Cardiac muscle cell (in vitro differentiated cells and primary cell): ENCODE data around the gene NPPA. TPM values are rescaled to one million over a fixed set of nuclear protein-coding genes. Genes with fewer than 3 reads are reported as not detected.

Source experiments
- DNase-seq, 2 donors: peaks; one replicate each; pipeline versions ENCODE4 v3.0.0 to v3.0.0-alpha.2; 2010 to 2017; ENCODE audit warnings: low read depth in 1 of 2, low spot score in 1 of 2
- H3K27ac ChIP-seq: fragments of 200-600 bp; sonication (generic); 2 replicates; pipeline ENCODE4 v1.5.1; 2016
- H3K27me3 ChIP-seq: fragments of 200-600 bp; sonication (generic); 2 replicates; pipeline ENCODE4 v1.6.0; 2016; ENCODE audit warnings: control low read depth
- H3K36me3 ChIP-seq: fragments of 200-600 bp; sonication (generic); 2 replicates; pipeline ENCODE4 v1.5.1; 2016; ENCODE audit warnings: control low read depth
- H3K4me1 ChIP-seq: fragments of 200-600 bp; sonication (generic); 2 replicates; pipeline ENCODE4 v1.8.1; 2017; ENCODE audit warnings: low read depth, mild to moderate bottlenecking, mixed run types
- H3K4me3 ChIP-seq: fragments of 200-600 bp; sonication (generic); 2 replicates; pipeline ENCODE4 v1.5.1; 2016; ENCODE audit warnings: mild to moderate bottlenecking
- H3K9me3 ChIP-seq: fragments of 200-600 bp; sonication (generic); 2 replicates; pipeline ENCODE4 v1.5.1; 2017; ENCODE audit warnings: low read depth, mild to moderate bottlenecking, control low read depth
- polyA plus RNA-seq: library from polyadenylated mRNA; unstranded; fragments of >200 nt; fragmentation: Nextera tagmentation; extraction: Ambion mirVana; gene quantifications from 2 replicates; pipeline ENCODE4 v1.2.1, GENCODE V29; 2016
- total RNA-seq: library from RNA; depleted of rRNA; stranded (reverse); fragments of >200 nt; gene quantifications from 2 replicates; pipeline ENCODE4 v1.2.3, GENCODE V29; 2016
- TF ChIP-seq, protein P1 (sequence below): IDR thresholded peaks from 2 replicates; pipeline ENCODE4 v1.5.1; 2012; ENCODE audit warnings: low read depth, mild to moderate bottlenecking, low read length

NPPA gene
- total and polyA plus RNA-seq, 2 experiments from 2014 or later: 57.5 to 601 TPM

DNA sequence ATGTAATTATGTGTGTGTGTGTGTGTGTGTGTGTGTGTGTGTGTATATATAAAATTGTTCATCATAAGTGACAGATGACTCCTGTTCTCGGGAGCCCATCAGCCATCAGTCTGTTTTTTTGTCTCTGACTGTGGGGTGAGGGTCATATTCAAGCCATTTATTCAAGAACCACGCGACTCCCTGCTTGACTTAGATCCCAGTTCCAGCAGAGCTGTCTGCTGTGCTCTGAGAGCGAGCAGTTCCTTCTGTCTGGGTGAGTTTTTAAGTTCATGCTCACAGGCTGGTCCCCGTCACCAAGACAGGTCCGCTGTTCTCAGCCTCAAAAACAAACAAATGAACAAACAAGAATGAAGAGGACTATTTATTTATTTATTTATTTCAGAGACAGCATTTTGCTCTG lies 29.5 kb upstream of the NPPA start:
- TF ChIP-seq, protein P1, sequence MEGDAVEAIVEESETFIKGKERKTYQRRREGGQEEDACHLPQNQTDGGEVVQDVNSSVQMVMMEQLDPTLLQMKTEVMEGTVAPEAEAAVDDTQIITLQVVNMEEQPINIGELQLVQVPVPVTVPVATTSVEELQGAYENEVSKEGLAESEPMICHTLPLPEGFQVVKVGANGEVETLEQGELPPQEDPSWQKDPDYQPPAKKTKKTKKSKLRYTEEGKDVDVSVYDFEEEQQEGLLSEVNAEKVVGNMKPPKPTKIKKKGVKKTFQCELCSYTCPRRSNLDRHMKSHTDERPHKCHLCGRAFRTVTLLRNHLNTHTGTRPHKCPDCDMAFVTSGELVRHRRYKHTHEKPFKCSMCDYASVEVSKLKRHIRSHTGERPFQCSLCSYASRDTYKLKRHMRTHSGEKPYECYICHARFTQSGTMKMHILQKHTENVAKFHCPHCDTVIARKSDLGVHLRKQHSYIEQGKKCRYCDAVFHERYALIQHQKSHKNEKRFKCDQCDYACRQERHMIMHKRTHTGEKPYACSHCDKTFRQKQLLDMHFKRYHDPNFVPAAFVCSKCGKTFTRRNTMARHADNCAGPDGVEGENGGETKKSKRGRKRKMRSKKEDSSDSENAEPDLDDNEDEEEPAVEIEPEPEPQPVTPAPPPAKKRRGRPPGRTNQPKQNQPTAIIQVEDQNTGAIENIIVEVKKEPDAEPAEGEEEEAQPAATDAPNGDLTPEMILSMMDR: no peak
- Histone ChIP-seq H3K4me1 (peaks cover 42% of the 10 kb centered on the region), H3K4me3 (no peak overlapping the region), H3K9me3 (no peaks in the 10 kb centered on the region), H3K27me3 (no peaks in the 10 kb centered on the region), H3K36me3 (no peaks in the 10 kb centered on the region), H3K27ac (no peak overlapping the region)
- no peak for DNase-seq

DNA sequence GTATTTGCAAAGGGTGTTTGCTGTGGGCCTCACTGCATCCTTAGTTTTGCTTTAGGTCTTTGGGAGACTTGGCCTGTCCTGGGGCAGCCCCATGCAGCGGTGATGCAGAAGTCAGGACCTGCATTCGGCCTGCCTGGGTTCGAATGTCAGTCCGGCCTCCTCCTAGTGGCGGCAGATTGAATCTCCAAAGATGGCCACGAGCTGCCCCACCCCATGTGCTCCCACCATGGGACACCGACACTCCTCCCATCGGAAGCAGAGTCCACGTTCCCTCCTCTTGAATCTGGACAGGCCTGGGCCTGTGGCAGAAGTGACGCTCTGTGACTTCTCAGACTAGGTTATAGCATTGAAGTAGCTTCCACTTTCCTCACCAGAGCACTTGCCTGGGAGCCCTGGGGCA lies 27.5 kb upstream of the NPPA start:
- Histone ChIP-seq H3K4me3 (no peak overlapping the region), H3K9me3 (no peaks in the 10 kb centered on the region), H3K27me3 (no peaks in the 10 kb centered on the region), H3K36me3 (no peaks in the 10 kb centered on the region), H3K4me1 (peaks cover 22% of the 10 kb centered on the region), H3K27ac (no peak overlapping the region)
- DNase-seq: no peak
- TF ChIP-seq, protein P1: no peak

DNA sequence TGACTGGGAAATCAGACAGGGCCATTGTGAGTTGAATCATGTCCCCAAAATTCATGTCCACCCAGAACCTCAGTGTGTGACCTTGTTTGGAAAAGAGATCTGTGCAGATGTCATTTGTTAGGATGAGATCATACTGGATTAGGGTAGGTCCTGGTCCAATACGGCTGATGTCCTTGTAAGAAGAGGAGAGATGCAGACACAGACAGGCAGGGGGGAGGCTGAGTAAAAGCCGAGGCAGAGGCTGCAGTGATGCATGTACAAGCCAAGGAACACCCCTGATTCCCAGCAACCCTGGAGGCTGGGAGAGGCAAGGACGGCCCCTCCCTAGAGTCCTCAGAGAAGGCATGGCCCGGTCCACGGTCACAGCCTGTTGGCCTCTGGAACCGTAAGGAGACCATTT lies 27.0 kb upstream of the NPPA start:
- no peak overlapping the region for H3K27ac ChIP-seq

DNA sequence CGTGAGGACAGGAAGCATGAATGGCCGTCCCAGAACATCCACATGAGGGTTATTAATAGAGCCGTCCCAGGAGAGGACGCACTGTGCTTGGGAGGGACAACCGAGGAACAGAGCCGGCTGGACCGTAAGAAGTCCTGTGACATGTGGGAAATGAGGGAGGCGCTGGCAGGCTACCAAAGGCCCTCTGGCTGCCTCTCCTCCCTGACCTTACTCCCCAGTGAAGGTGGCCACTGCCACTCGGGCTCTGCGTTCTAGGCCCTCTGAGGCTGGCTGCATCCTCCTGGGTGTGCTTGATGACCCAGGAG lies 26.6 kb upstream of the NPPA start:
- H3K4me1 ChIP-seq: peaks cover 13% of the 10 kb centered on the region
- no peaks in the 10 kb centered on the region for H3K36me3 ChIP-seq
- H3K27ac ChIP-seq: no peak overlapping the region
- H3K9me3 ChIP-seq: no peaks in the 10 kb centered on the region
- H3K4me3 ChIP-seq: no peak overlapping the region
- no peak for DNase-seq
- no peaks in the 10 kb centered on the region for H3K27me3 ChIP-seq
- TF ChIP-seq, protein P1: no peak

More for the DNA sequence above, 27.0 kb upstream of the NPPA start:
- TF ChIP-seq, protein P1: no peak
- Histone ChIP-seq H3K36me3 (no peaks in the 10 kb centered on the region), H3K27me3 (no peaks in the 10 kb centered on the region), H3K9me3 (no peaks in the 10 kb centered on the region), H3K4me3 (no peak overlapping the region), H3K4me1 (peaks cover 17% of the 10 kb centered on the region)
- no peak for DNase-seq

DNA sequence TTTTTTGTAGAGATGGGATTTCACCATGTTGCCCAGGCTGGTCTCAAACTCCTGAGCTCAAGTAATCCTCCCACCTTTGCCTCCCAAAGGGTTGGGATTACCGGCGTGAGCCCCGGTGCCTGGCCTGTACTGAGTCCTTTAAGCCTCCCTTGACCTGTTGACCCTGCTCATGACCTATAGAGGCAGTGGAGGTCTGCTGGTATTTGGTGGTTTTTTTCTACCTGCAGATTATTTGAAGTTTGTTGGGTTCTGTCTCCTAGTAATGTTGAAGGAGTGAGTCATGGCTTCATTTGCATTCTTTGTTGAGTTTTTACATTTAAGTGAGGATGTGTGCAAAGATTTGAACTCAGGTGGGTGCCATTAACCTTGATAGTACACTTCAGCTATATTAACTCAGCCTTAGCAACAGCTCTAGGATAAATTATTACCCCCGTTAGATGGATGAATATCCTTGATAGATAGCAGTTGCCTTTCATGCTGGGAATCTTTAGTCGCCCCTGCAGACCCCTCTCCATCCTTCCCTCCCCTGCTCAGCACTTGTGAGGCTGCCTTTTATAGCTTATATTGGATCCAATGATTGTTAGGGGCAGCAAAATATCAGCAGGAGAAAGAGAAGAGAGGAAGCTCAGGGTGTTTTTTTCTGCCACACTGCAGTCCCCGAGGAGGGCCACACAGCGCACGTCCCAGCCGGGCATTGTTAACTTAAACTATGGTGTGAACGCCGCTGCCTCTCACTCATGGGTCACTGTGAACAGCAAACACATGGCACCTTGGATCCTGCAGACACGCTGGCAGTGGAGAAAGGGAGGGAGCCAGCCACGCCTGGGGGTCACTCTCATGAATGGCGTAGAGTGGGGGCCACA lies 26.0 kb upstream of the NPPA start:
- no peak for DNase-seq
- no peaks in the 10 kb centered on the region for H3K9me3 ChIP-seq
- no peaks in the 10 kb centered on the region for H3K36me3 ChIP-seq
- H3K27me3 ChIP-seq: no peaks in the 10 kb centered on the region
- H3K4me3 ChIP-seq: no peak overlapping the region
- H3K27ac ChIP-seq: no peak overlapping the region
- H3K4me1 ChIP-seq: peaks cover 9% of the 10 kb centered on the region
- TF ChIP-seq, protein P1: no peak
